Neural crest cell (in vitro differentiated cells): ENCODE measurements around the gene ANKRD13B. TPM values are rescaled to one million over a fixed set of nuclear protein-coding genes. Genes with fewer than 3 reads are reported as not detected.

Experiments used
- DNase-seq: peaks from one replicate; pipeline ENCODE4 v3.0.0; 2021; ENCODE audit warnings: low read depth, mixed read lengths, low spot score
- H3K27ac Mint-ChIP-seq: one replicate; pipeline ENCODE4 v1.8.0; 2021; ENCODE audit warnings: mild to moderate bottlenecking, mixed read lengths; ENCODE audit not compliant: unreplicated experiment
- H3K27me3 Mint-ChIP-seq: 2 replicates; pipeline ENCODE4 v1.8.0; 2021; ENCODE audit warnings: low read depth, mild to moderate bottlenecking, mixed read lengths
- H3K36me3 Mint-ChIP-seq: 2 replicates; pipeline ENCODE4 v1.8.0; 2021; ENCODE audit warnings: low read depth, mild to moderate bottlenecking, mixed read lengths
- H3K4me1 Mint-ChIP-seq: 2 replicates; pipeline ENCODE4 v1.8.0; 2021; ENCODE audit warnings: mixed read lengths
- H3K4me3 Mint-ChIP-seq: one replicate; pipeline ENCODE4 v1.8.0; 2021; ENCODE audit warnings: mild to moderate bottlenecking, mixed read lengths
- H3K9me3 Mint-ChIP-seq: 2 replicates; pipeline ENCODE4 v1.8.0; 2021; ENCODE audit warnings: mixed read lengths
- total RNA-seq: library from RNA; stranded (reverse); gene quantifications from 2 replicates; pipeline ENCODE4 v1.2.1, GENCODE V29; 2021
- TF ChIP-seq, protein P1 (sequence below): fragments of 200-600 bp; sonication (generic); conservative IDR thresholded peaks from 2 replicates; pipeline ENCODE4 v1.5.0; 2021; ENCODE audit warnings: antibody characterized with exemption, mild to moderate bottlenecking

The ANKRD13B gene
- total RNA-seq, 1 donor from 2014 or later: 70.0 TPM

GRCh38 chr17:29618272-29619065 lies 25.5 kb downstream of the ANKRD13B start:
- peaks cover 34% of the 10 kb centered on the region for H3K4me1 Mint-ChIP-seq
- no peak for DNase-seq
- TF ChIP-seq, protein P1, sequence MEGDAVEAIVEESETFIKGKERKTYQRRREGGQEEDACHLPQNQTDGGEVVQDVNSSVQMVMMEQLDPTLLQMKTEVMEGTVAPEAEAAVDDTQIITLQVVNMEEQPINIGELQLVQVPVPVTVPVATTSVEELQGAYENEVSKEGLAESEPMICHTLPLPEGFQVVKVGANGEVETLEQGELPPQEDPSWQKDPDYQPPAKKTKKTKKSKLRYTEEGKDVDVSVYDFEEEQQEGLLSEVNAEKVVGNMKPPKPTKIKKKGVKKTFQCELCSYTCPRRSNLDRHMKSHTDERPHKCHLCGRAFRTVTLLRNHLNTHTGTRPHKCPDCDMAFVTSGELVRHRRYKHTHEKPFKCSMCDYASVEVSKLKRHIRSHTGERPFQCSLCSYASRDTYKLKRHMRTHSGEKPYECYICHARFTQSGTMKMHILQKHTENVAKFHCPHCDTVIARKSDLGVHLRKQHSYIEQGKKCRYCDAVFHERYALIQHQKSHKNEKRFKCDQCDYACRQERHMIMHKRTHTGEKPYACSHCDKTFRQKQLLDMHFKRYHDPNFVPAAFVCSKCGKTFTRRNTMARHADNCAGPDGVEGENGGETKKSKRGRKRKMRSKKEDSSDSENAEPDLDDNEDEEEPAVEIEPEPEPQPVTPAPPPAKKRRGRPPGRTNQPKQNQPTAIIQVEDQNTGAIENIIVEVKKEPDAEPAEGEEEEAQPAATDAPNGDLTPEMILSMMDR: peak; percentile 25
- no peaks in the 10 kb centered on the region for H3K9me3 Mint-ChIP-seq
- H3K27ac Mint-ChIP-seq: no peak overlapping the region
- peak overlapping the region; percentile 67 for H3K4me3 Mint-ChIP-seq
- H3K27me3 Mint-ChIP-seq: peaks cover 87% of the 10 kb centered on the region
- no peaks in the 10 kb centered on the region for H3K36me3 Mint-ChIP-seq

DNA sequence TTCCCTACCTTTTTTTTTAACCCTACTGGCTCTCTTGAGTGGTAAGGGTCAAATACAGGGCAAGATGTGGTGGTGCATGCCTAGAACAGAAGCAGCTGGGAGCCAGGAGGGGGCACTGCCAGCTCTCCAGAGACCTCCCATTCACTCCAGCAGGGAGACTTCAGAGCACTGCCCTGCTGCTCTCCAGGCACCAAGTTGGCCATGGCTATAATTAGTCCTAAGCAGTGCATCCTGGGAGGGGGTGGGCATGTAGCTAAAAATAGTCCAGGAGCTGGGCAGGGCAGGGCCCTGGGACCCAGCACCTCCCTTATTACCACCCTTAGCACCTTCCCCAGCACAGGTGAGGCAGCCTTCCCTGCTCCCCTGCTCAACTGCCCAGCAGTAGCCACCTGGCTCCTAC lies 26.3 kb downstream of the ANKRD13B start:
- DNase-seq: no peak
- Mint-ChIP-seq H3K4me3 (peak overlapping the region; percentile 73), H3K4me1 (peaks cover 31% of the 10 kb centered on the region), H3K36me3 (no peaks in the 10 kb centered on the region), H3K27me3 (peaks cover 92% of the 10 kb centered on the region), H3K27ac (no peak overlapping the region), H3K9me3 (no peaks in the 10 kb centered on the region)
- TF ChIP-seq, protein P1: peak; percentile 22

DNA sequence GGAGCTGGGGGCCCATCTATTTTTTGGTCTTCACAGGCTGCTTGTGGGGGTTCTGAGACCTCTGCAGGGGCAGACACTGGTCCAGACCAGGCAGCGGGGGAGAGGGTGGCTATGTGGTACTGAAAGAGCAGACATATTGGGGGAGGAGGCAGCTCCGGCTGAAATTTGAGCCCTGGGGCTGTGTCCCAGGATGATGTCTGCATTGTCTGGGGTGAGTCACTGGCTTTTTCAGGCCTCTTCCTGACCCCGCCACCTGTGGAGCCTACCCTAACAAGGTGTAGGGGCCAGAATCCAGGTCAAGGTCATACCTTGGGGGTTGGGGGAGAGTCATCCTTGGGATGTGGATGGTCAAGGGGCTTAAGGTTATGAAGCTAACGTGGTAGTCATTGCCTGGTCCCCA lies 27.3 kb downstream of the ANKRD13B start:
- TF ChIP-seq, protein P1: no peak
- H3K27me3 Mint-ChIP-seq: peaks cover 82% of the 10 kb centered on the region
- no peaks in the 10 kb centered on the region for H3K36me3 Mint-ChIP-seq
- no peak for DNase-seq
- peaks cover 20% of the 10 kb centered on the region for H3K4me1 Mint-ChIP-seq
- H3K9me3 Mint-ChIP-seq: no peaks in the 10 kb centered on the region
- peak overlapping the region; percentile 73 for H3K4me3 Mint-ChIP-seq
- H3K27ac Mint-ChIP-seq: no peak overlapping the region

- no peak for DNase-seq
- Mint-ChIP-seq H3K36me3 (no peaks in the 10 kb centered on the region), H3K9me3 (no peaks in the 10 kb centered on the region), H3K4me1 (peaks cover 14% of the 10 kb centered on the region), H3K27me3 (peaks cover 76% of the 10 kb centered on the region), H3K27ac (no peak overlapping the region), H3K4me3 (peak overlapping the region; percentile 87)
- TF ChIP-seq, protein P1: no peak
Observed at GRCh38 chr17:29620779-29621500, 28.0 kb downstream of the ANKRD13B start.

DNA sequence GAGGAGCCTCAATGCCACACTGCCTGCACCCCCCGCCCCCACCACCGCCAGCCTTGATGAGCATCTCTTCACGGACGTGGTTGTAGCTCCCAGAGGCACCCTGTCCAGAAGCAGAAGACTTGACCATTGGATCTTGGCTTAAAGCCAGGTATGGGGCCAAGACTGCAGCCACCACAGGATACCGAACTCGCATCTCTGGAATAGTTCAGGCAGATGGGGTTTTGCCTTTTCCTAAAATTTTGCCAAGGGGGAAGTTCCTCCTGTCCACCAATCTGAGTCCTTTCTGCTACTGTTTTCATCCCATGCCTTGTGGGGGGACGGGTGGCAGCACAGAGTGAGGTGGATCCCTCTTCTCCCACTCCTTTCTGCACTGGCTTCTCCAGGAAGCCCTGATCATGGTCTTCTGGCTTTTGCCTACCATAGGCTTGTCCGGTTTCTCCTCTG lies 28.8 kb downstream of the ANKRD13B start:
- H3K4me1 Mint-ChIP-seq: peaks cover 14% of the 10 kb centered on the region
- H3K27ac Mint-ChIP-seq: no peak overlapping the region
- no peak for DNase-seq
- no peaks in the 10 kb centered on the region for H3K36me3 Mint-ChIP-seq
- TF ChIP-seq, protein P1: no peak
- H3K9me3 Mint-ChIP-seq: no peaks in the 10 kb centered on the region
- peaks cover 67% of the 10 kb centered on the region for H3K27me3 Mint-ChIP-seq
- H3K4me3 Mint-ChIP-seq: peak overlapping the region; percentile 87
